Aorta (tissue), 5 donors: ENCODE measurements around the gene TTC7B. TPM values are rescaled to one million over a fixed set of nuclear protein-coding genes. Genes with fewer than 3 reads are reported as not detected.

Source experiments
- ATAC-seq: fragments of 200-7000 bp; cut with Tn5 transposase; one replicate; pipeline ENCODE4 v1.9.1; 2022; ENCODE audit warnings: moderate library complexity; ENCODE audit not compliant: low FRiP score
- DNase-seq, 2 donors: peaks; one replicate each; pipeline ENCODE4 v3.0.0-alpha.2; 2020
- H3K27ac ChIP-seq, 2 donors: one replicate each; pipeline ENCODE4 v1.5.1; 2013; ENCODE audit warnings: low read length in 2 of 2, mild to moderate bottlenecking in 2 of 2, moderate library complexity in 2 of 2, control low read depth in 1 of 2, inconsistent platforms in 1 of 2, low read depth in 1 of 2
- H3K27me3 ChIP-seq, 2 donors: one replicate each; pipeline ENCODE4 v1.6.1; 2013; ENCODE audit warnings: control low read depth in 1 of 2, low read length in 1 of 2, mild to moderate bottlenecking in 1 of 2, moderate library complexity in 1 of 2; ENCODE audit not compliant: insufficient read depth in 2 of 2, control insufficient read depth in 1 of 2
- H3K36me3 ChIP-seq, 2 donors: one replicate each; pipeline ENCODE4 v1.6.1; 2013; ENCODE audit warnings: control low read depth in 1 of 2, low read length in 1 of 2, mild to moderate bottlenecking in 1 of 2; ENCODE audit not compliant: insufficient read depth in 2 of 2, control insufficient read depth in 1 of 2
- H3K4me1 ChIP-seq, 2 donors: one replicate each; pipeline ENCODE4 v1.6.1; 2013; ENCODE audit warnings: low read length in 2 of 2, control low read depth in 1 of 2, mild to moderate bottlenecking in 1 of 2, moderate library complexity in 1 of 2; ENCODE audit not compliant: insufficient read depth in 2 of 2, control insufficient read depth in 1 of 2
- H3K4me3 ChIP-seq, 2 donors: one replicate each; pipeline ENCODE4 v1.5.1; 2013; ENCODE audit warnings: low read length in 2 of 2, control low read depth in 1 of 2, mild to moderate bottlenecking in 1 of 2
- H3K9me3 ChIP-seq: one replicate; pipeline ENCODE4 v1.6.1; 2013; ENCODE audit warnings: mild to moderate bottlenecking, low read length; ENCODE audit not compliant: control insufficient read depth
- WGBS, 2 donors: extraction: QIAGEN DNeasy Blood & Tissue Kit; methylation state at CpG; one replicate each; pipeline ENCODE4 v1.1.7; 2013; 5-methylcytosine and 5-hydroxymethylcytosine counted together
- intact Hi-C, 2 donors: fragments of 100-400 bp; cut with DNase I; formaldehyde crosslinking; loops; one replicate each; pipeline versions ENCODE4 v1.14.2 to v1.15.0; 2022
- polyA plus RNA-seq, 2 donors: library from polyadenylated mRNA; stranded (reverse); fragments of 200-250 nt; gene quantifications; one replicate each; pipeline ENCODE4 v1.2.3, GENCODE V29; 2013
- total RNA-seq, 2 donors: library from RNA; stranded (reverse); fragmentation: NEBNext Ultra II Directional; extraction: Animal tissue kit (Norgen Biotek cat#: 25700); gene quantifications; one replicate each; pipeline ENCODE4 v1.2.1, GENCODE V29; 2021
- donor health status: healthy with polysubstance abuse.
- donor health status: Bipolar disorder and iron deficiency.
- donor health status: DM: no; HTN: no; CAD: no.
- donor health status: DM: no; HTN: no; CAD: no.
- donor health status: DM: yes; HTN: yes; CAD: no.

TTC7B gene
- total and polyA plus RNA-seq, 4 donors = 17.9 to 57.4 (median 40.1) TPM

DNA sequence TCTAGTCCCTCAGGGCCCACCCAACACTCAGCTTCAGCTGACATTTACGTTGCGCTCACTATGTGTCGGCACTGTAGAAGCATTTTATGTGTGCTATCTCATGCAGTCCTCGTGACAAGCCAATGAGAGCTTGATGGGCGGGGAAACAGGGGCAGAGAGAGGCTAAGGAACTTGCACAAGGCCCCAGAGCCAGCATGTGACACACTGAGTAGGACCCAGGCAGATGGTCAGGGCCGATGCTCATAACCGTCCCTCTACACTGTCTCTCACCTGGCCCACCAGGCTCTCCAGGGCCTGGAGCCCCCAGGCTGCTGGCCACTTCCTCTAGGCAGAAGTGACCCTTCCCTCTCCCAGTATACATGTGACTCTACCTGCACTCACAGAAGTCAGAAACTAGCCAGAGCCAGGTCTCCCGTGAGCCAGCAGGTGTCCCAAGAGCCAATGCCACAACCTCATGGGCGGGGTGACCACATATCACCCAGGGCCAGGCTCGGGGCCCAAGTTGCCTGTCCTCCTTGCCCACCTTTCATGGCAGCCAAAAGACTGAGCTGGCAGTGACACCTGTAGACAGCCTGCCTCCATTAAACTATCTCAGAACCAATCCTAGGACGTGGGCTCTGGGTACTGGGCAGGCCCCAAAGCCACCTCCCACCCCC is 38.3 kb downstream of the TTC7B start:
- WGBS, 2 donors = 86 to 91% methylated on average over 11 of the region's 11 CpGs
- DNase-seq (no peak), ATAC-seq (no peak)
- H3K4me3 ChIP-seq = no peak overlapping the region
- H3K36me3 ChIP-seq = no peaks in the 10 kb centered on the region
- H3K27me3 ChIP-seq = no peaks in the 10 kb centered on the region
- no peak overlapping the region for H3K27ac ChIP-seq
- no peaks in the 10 kb centered on the region for H3K4me1 ChIP-seq
- intact Hi-C loops = no loop called here
- no peaks in the 10 kb centered on the region for H3K9me3 ChIP-seq

- Histone ChIP-seq H3K9me3 (no peaks in the 10 kb centered on the region), H3K27me3 (no peaks in the 10 kb centered on the region), H3K4me3 (no peak overlapping the region), H3K4me1 (no peaks in the 10 kb centered on the region), H3K27ac (no peak overlapping the region), H3K36me3 (no peaks in the 10 kb centered on the region)
- 81 to 83% methylated on average over 2 of the region's 2 CpGs for WGBS, 2 donors
- DNase-seq = no peak
- intact Hi-C loops = no loop called here
- no peak for ATAC-seq
These were observed 38.9 kb downstream of the TTC7B start for GRCh38 chr14:90777358-90777757.

DNA sequence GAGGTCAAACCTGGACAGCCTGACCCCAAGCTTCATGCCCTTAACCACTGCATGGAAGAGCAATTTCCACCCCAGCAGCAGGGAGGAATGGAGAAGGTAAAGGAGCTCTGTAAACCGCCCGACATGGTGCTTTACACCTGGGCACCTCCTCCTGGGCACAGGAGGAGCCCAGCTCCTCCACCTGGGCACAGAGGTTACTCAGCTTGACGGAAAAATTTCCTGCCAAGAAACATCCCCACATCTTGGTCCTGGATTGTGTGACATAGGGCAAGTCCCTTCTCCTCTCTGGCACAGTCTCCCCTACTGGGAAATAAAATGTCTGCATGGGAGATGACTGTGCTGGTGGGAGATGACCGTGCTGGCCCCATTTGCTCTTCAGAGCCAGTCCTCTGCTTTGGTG is 40.8 kb downstream of the TTC7B start:
- no peak overlapping the region for H3K4me3 ChIP-seq
- no peaks in the 10 kb centered on the region for H3K9me3 ChIP-seq
- no peak overlapping the region for H3K27ac ChIP-seq
- 92 to 94% methylated on average over 4 of the region's 4 CpGs for WGBS, 2 donors
- ATAC-seq (no peak), DNase-seq (no peak)
- intact Hi-C loops = no loop called here
- no peaks in the 10 kb centered on the region for H3K27me3 ChIP-seq
- H3K4me1 ChIP-seq = no peaks in the 10 kb centered on the region
- no peaks in the 10 kb centered on the region for H3K36me3 ChIP-seq

- H3K4me1 ChIP-seq = no peaks in the 10 kb centered on the region
- 94 to 95% methylated on average over 5 of the region's 5 CpGs for WGBS, 2 donors
- DNase-seq = no peak
- no peaks in the 10 kb centered on the region for H3K36me3 ChIP-seq
- intact Hi-C loops = no loop called here
- no peaks in the 10 kb centered on the region for H3K9me3 ChIP-seq
- no peaks in the 10 kb centered on the region for H3K27me3 ChIP-seq
- H3K4me3 ChIP-seq = no peak overlapping the region
- H3K27ac ChIP-seq = no peak overlapping the region
- no peak for ATAC-seq
These were observed 41.9 kb downstream of the TTC7B start for GRCh38 chr14:90774316-90774715.

DNA sequence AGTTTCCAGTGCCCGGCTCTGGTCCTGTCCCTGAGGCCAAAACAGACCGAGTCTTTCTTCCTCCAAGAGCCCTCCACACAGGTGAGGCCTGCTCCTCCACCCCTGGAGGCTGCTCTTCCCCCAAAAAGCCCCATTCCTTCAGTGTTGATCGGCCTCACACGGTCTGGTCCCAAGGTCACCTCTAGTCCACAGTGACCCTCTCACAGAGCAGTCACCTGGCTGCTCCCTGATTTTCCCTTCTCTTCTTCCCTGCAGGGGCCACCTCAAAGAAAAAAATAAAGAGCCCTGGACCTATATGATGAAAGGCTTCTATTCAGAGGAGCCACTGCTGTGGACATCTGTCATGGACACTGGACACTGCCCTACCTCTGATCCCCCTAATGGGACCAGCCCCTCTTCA is 42.5 kb downstream of the TTC7B start:
- H3K4me1 ChIP-seq = no peaks in the 10 kb centered on the region
- intact Hi-C loops = no loop called here
- DNase-seq = no peak
- H3K4me3 ChIP-seq = no peak overlapping the region
- no peaks in the 10 kb centered on the region for H3K27me3 ChIP-seq
- no peak overlapping the region for H3K27ac ChIP-seq
- no peak for ATAC-seq
- H3K36me3 ChIP-seq = no peaks in the 10 kb centered on the region
- no peaks in the 10 kb centered on the region for H3K9me3 ChIP-seq
- 84 to 89% methylated on average over 4 of the region's 4 CpGs for WGBS, 2 donors

GRCh38 chr14:90773196-90773486 is 43.1 kb downstream of the TTC7B start:
- no peak overlapping the region for H3K27ac ChIP-seq
- intact Hi-C loops = no loop called here
- WGBS, 2 donors = 64 to 80% methylated on average over 1 of the region's 1 CpG

DNA sequence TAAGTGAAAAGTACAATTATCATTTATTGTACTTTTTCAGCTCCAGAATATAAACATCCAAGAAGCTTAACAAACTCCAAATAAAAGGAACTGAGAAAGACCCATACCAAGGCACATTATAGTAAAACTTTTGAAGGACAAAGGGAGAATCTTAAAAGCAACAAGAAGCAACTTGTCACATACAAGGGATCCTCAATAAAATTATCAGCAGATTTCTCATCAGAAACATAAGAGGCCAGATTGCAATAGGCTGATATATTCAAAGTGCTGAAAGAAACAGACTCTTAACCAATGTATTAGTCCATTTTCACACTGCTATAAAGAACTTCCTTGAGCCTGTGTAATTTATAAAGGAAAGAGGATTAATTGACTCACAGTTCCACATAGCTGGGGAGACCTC is 48.3 kb downstream of the TTC7B start:
- no peak for DNase-seq
- intact Hi-C loops = no loop called here
- H3K27ac ChIP-seq = no peak overlapping the region
- no peak overlapping the region for H3K4me3 ChIP-seq
- ATAC-seq = no peak
- H3K9me3 ChIP-seq = peaks cover 3% of the 10 kb centered on the region
- H3K36me3 ChIP-seq = no peaks in the 10 kb centered on the region
- H3K27me3 ChIP-seq = no peaks in the 10 kb centered on the region
- no peaks in the 10 kb centered on the region for H3K4me1 ChIP-seq

More at GRCh38 chr14:90773196-90773486, 43.1 kb downstream of the TTC7B start:
- H3K9me3 ChIP-seq = peaks cover 1% of the 10 kb centered on the region
- no peak overlapping the region for H3K4me3 ChIP-seq
- no peaks in the 10 kb centered on the region for H3K4me1 ChIP-seq
- no peaks in the 10 kb centered on the region for H3K27me3 ChIP-seq
- H3K36me3 ChIP-seq = no peaks in the 10 kb centered on the region
- DNase-seq (no peak), ATAC-seq (no peak)

GRCh38 chr14:90760591-90761316 is 55.5 kb downstream of the TTC7B start:
- WGBS, 2 donors = 90% methylated on average over 4 of the region's 4 CpGs

GRCh38 chr14:90760078-90760444 is 56.2 kb downstream of the TTC7B start:
- Histone ChIP-seq H3K27me3 (no peaks in the 10 kb centered on the region), H3K9me3 (no peaks in the 10 kb centered on the region), H3K4me1 (peaks cover 0 to 4% of the 10 kb centered on the region in 2 donors), H3K27ac (peak overlapping the region in 1 of 2 donors; percentile 1), H3K36me3 (no peaks in the 10 kb centered on the region), H3K4me3 (no peak overlapping the region)
- intact Hi-C loops = no loop called here
- WGBS, 2 donors = 69 to 78% methylated on average over 4 of the region's 4 CpGs
- DNase-seq (no peak), ATAC-seq (no peak)

More at GRCh38 chr14:90760591-90761316, 55.5 kb downstream of the TTC7B start:
- Histone ChIP-seq H3K27me3 (no peaks in the 10 kb centered on the region), H3K27ac (peak overlapping the region in 1 of 2 donors; percentile 5), H3K4me1 (peaks cover 0 to 4% of the 10 kb centered on the region in 2 donors), H3K36me3 (no peaks in the 10 kb centered on the region), H3K9me3 (no peaks in the 10 kb centered on the region), H3K4me3 (no peak overlapping the region)
- intact Hi-C loops = no loop called here
- no peak for DNase-seq
- ATAC-seq = no peak
